ENCODE results near the gene TPRX2. TPM values are rescaled to one million over a fixed set of nuclear protein-coding genes. Genes with fewer than 3 reads are reported as not detected.

The TPRX2 gene
- total and polyA plus RNA-seq, 2 experiments from 2014 or later, result not detected

- no peak for TF ChIP-seq ETS1 (IDR thresholded peaks at IDR 0.05)
- TF ChIP-seq EZH2 (IDR thresholded peaks at IDR 0.05; ENCODE audit: low read depth, unreplicated experiment), result no peak
- no peak for TF ChIP-seq POLR2AphosphoS5 (IDR thresholded peaks at IDR 0.05; ENCODE audit: low read depth)
- no peak for TF ChIP-seq STAT1 (IDR thresholded peaks at IDR 0.05; ENCODE audit: unreplicated experiment)
- no peak for TF ChIP-seq ZNF114 (CRISPR knock-in tag; IDR thresholded peaks at IDR 0.05)
- TF ChIP-seq JUNB (IDR thresholded peaks at IDR 0.05; ENCODE audit: unreplicated experiment), result no peak
- no peak; a peak in 2 of 4 replicates for TF ChIP-seq CTCF (conservative IDR thresholded peaks at IDR 0.05; ENCODE audit: low read depth in 2 of 2)
- no peak for TF ChIP-seq ZNF331 (CRISPR knock-in tag; IDR thresholded peaks at IDR 0.05; ENCODE audit: low read depth)
- Histone ChIP-seq H3K4me1 (ENCODE audit: insufficient read depth) (no peaks in the 10 kb centered on the region), H3K27ac (ENCODE audit: low read depth) (no peak overlapping the region), H3K36me3 (ENCODE audit: insufficient read depth) (no peaks in the 10 kb centered on the region), H4K20me1 (replicated peaks; ENCODE audit: insufficient read depth) (no peaks in the 10 kb centered on the region), H2AFZ (peak overlapping the region; percentile 87), H3K4me2 (no peak overlapping the region), H3F3A (replicated peaks; ENCODE audit: low read depth) (no peaks in the 10 kb centered on the region), H3K4me3 (no peak overlapping the region), H3K9me2 (ENCODE audit: insufficient read depth) (0 out of 2 replicates have a peak, but pooled peaks cover 3% of the 10 kb centered on the region), H3K79me2 (replicated peaks; ENCODE audit: insufficient read depth) (no peaks in the 10 kb centered on the region), H3K27me3 (ENCODE audit: insufficient read depth) (no peaks in the 10 kb centered on the region)
- no peak overlapping the region for H3K4me3 Mint-ChIP-seq
- H3K36me3 Mint-ChIP-seq (ENCODE audit: low read depth), result no peaks in the 10 kb centered on the region
- peaks cover 5% of the 10 kb centered on the region for H3K4me1 Mint-ChIP-seq
- ATAC-seq, result peak; percentile 52
- peaks cover 8% of the 10 kb centered on the region for H3K27me3 Mint-ChIP-seq (ENCODE audit: insufficient read depth, low read depth, poor library complexity)
- no peak overlapping the region for H3K27ac Mint-ChIP-seq
- peak; percentile 48 for DNase-seq (ENCODE audit: low spot score)
- peaks cover 3% of the 10 kb centered on the region; the same call in 1 of the 3 replicates for H3K9me3 Mint-ChIP-seq
These were observed 22.7 kb downstream of the TPRX2 start for GRCh38 chr19:47881757-47882156.

GRCh38 chr19:47882890-47883289 is 23.9 kb downstream of the TPRX2 start:
- no peak overlapping the region for H3K4me3 ChIP-seq
- Mint-ChIP-seq H3K4me1 (peaks cover 5% of the 10 kb centered on the region), H3K9me3 (peaks cover 3% of the 10 kb centered on the region; the same call in 1 of the 3 replicates), H3K27me3 (ENCODE audit: insufficient read depth, low read depth, poor library complexity) (peaks cover 5% of the 10 kb centered on the region), H3K27ac (no peak overlapping the region), H3K36me3 (ENCODE audit: low read depth) (no peaks in the 10 kb centered on the region), H3K4me3 (no peak overlapping the region)
- ATAC-seq (no peak), DNase-seq (ENCODE audit: low spot score) (no peak)
- no peaks in the 10 kb centered on the region for H3K4me1 ChIP-seq (ENCODE audit: insufficient read depth)
- H3K4me2 ChIP-seq, result no peak overlapping the region
- H4K20me1 ChIP-seq (replicated peaks; ENCODE audit: insufficient read depth), result no peaks in the 10 kb centered on the region
- 0 out of 2 replicates have a peak, but pooled peaks cover 3% of the 10 kb centered on the region for H3K9me2 ChIP-seq (ENCODE audit: insufficient read depth)
- no peak for TF ChIP-seq ZNF462 (CRISPR knock-in tag; IDR thresholded peaks at IDR 0.05)
- H3K79me2 ChIP-seq (replicated peaks; ENCODE audit: insufficient read depth), result no peaks in the 10 kb centered on the region
- no peaks in the 10 kb centered on the region for H3K27me3 ChIP-seq (ENCODE audit: insufficient read depth)
- H3F3A ChIP-seq (replicated peaks; ENCODE audit: low read depth), result no peaks in the 10 kb centered on the region
- no peaks in the 10 kb centered on the region for H3K36me3 ChIP-seq (ENCODE audit: insufficient read depth)
- H2AFZ ChIP-seq, result no peak overlapping the region
- no peak overlapping the region for H3K27ac ChIP-seq (ENCODE audit: low read depth)

Measured in GM23338 (cell line).